ENCODE data around the gene NMS. TPM values are rescaled to one million over a fixed set of nuclear protein-coding genes. Genes with fewer than 3 reads are reported as not detected.

The NMS gene
- total and polyA plus RNA-seq, 8 donors: not detected

GRCh38 chr2:100429726-100430125 lies 40.6 kb upstream of the NMS start:
- no peaks in the 10 kb centered on the region for H3K36me3 ChIP-seq
- no peak for ATAC-seq
- DNase-seq: no peak
- no peak overlapping the region for H3K27ac ChIP-seq
- H3K27me3 ChIP-seq: no peaks in the 10 kb centered on the region
- TF ChIP-seq CTCF (IDR thresholded peaks at IDR 0.05): no peak
- H3K4me1 ChIP-seq: peaks cover 0 to 8% of the 10 kb centered on the region in 2 donors
- H3K4me3 ChIP-seq: no peak overlapping the region
- peaks cover 0 to 3% of the 10 kb centered on the region in 2 donors for H3K9me3 ChIP-seq
- intact Hi-C loops (cut with DNase I): no loop called here

- no peak for DNase-seq
- no peak for TF ChIP-seq CTCF (IDR thresholded peaks at IDR 0.05)
- Histone ChIP-seq H3K4me3 (no peak overlapping the region), H3K27me3 (no peaks in the 10 kb centered on the region), H3K27ac (no peak overlapping the region), H3K4me1 (no peaks in the 10 kb centered on the region), H3K9me3 (no peaks in the 10 kb centered on the region), H3K36me3 (no peaks in the 10 kb centered on the region)
- ATAC-seq: no peak
- intact Hi-C loops (cut with DNase I): no loop called here
Observed at GRCh38 chr2:100437751-100438150, 32.5 kb upstream of the NMS start.

DNA sequence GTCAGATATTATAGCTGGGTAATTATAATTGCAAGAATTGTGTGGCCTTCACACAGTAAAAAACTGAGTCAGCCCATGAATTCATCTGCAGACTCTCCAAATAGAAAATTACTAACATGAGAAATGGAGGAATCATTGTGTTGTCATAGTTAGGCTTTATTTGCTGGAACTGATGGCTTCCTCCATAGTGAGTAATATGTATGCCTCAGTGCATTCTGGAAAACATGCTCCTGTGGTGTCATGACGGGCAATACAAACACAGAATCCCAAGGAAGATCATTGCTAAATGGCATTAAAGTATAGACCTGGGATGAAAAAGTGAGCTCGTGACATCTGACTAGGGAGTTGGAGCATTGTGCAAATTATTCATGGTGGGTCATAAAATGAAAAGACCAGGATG lies 23.6 kb upstream of the NMS start:
- peaks cover 0 to 3% of the 10 kb centered on the region in 2 donors for H3K9me3 ChIP-seq
- ATAC-seq: no peak
- TF ChIP-seq CTCF (IDR thresholded peaks at IDR 0.05): no peak

GRCh38 chr2:100451092-100451491 lies 19.2 kb upstream of the NMS start:
- Histone ChIP-seq H3K4me3 (no peak overlapping the region), H3K27ac (no peak overlapping the region), H3K9me3 (peaks cover 0 to 11% of the 10 kb centered on the region in 2 donors), H3K27me3 (peaks cover 0 to 6% of the 10 kb centered on the region in 2 donors), H3K36me3 (no peaks in the 10 kb centered on the region), H3K4me1 (no peaks in the 10 kb centered on the region)
- no peak for TF ChIP-seq CTCF (IDR thresholded peaks at IDR 0.05)
- intact Hi-C loops (cut with DNase I): no loop called here
- ATAC-seq: no peak
- DNase-seq: no peak

More for the DNA sequence above, 23.6 kb upstream of the NMS start:
- Histone ChIP-seq H3K36me3 (no peaks in the 10 kb centered on the region), H3K27me3 (no peaks in the 10 kb centered on the region), H3K27ac (no peak overlapping the region), H3K4me3 (no peak overlapping the region), H3K4me1 (no peaks in the 10 kb centered on the region)
- no peak for DNase-seq
- intact Hi-C loops (cut with DNase I): no loop called here

GRCh38 chr2:100451734-100452133 lies 18.5 kb upstream of the NMS start:
- Histone ChIP-seq H3K27me3 (peaks cover 0 to 6% of the 10 kb centered on the region in 2 donors), H3K4me3 (no peak overlapping the region), H3K9me3 (peaks cover 0 to 17% of the 10 kb centered on the region in 2 donors), H3K4me1 (no peaks in the 10 kb centered on the region), H3K27ac (no peak overlapping the region), H3K36me3 (no peaks in the 10 kb centered on the region)
- intact Hi-C loops (cut with DNase I): no loop called here
- TF ChIP-seq CTCF (IDR thresholded peaks at IDR 0.05): no peak
- ATAC-seq (no peak), DNase-seq (no peak)

Data from left lung (tissue), 10 donors.